Peyer's patch (tissue), 4 donors: Measurements from ENCODE around the gene PEAK1.

Source experiments
- CTCF ChIP-seq, 6 experiments: fragments of 450-650 bp in 4 of 6; fragments of 200-600 bp in 2 of 6; sonication (generic) in 1 of 6; IDR thresholded peaks; one replicate each; pipeline ENCODE4 v1.5.1; 2017 to 2019; ENCODE audit warnings: antibody characterized with exemption in 6 of 6, mild to moderate bottlenecking in 3 of 6, moderate library complexity in 1 of 6
- POLR2A ChIP-seq, 2 donors: fragments of 450-650 bp; IDR thresholded peaks; one replicate each; pipeline ENCODE4 v1.5.1; 2017; ENCODE audit warnings: antibody characterized with exemption in 2 of 2, mild to moderate bottlenecking in 2 of 2, moderate library complexity in 2 of 2

GRCh38 chr15:77070180-77070494 is 349.8 kb downstream of the PEAK1 start:
- TF ChIP-seq CTCF (IDR thresholded peaks at IDR 0.05) (no peak), POLR2A (IDR thresholded peaks at IDR 0.05) (no peak)
